H1 (cell line): ENCODE results near the gene NBAS. TPM values are rescaled to one million over a fixed set of nuclear protein-coding genes. Genes with fewer than 3 reads are reported as not detected.

Experiments used
- CTCF ChIA-PET: fragments of 300-600 bp; sonication (Branson Sonifier 250); formaldehyde crosslinking; loops from one replicate; lab custom pipeline; 2021; ENCODE audit not compliant: partially characterized antibody; lab: Charles Lee
- POLR2A ChIA-PET: fragments of 300-600 bp; sonication (Branson Sonifier 250); formaldehyde crosslinking; loops from one replicate; lab custom pipeline; 2021; ENCODE audit warnings: inconsistent platforms; ENCODE audit not compliant: partially characterized antibody; lab: Charles Lee
- DNase-seq, 2 experiments: peaks; one replicate each; pipeline versions ENCODE4 v3.0.0 to v3.0.0-alpha.2; 2010 to 2022; ENCODE audit warnings: low spot score in 2 of 2, low read depth in 1 of 2, mixed read lengths in 1 of 2
- FAIRE-seq: peaks from 2 replicates; lab custom pipeline; 2011; peaks lifted over from hg19 to GRCh38; lab: Jason Lieb, UNC
- H2AFZ ChIP-seq: 2 replicates; pipeline ENCODE4 v1.8.1; 2012; ENCODE audit warnings: low read length, inconsistent platforms
- H2AK5ac ChIP-seq: 2 replicates; pipeline ENCODE4 v1.6.1; 2013; ENCODE audit warnings: low read depth, low read length
- H2BK120ac ChIP-seq: replicated peaks from 2 replicates; pipeline ENCODE3; 2013; ENCODE audit warnings: low read depth, low read length, inconsistent platforms
- H2BK12ac ChIP-seq: 2 replicates; pipeline ENCODE4 v1.6.1; 2013; ENCODE audit warnings: low read depth, low read length
- H2BK15ac ChIP-seq: 2 replicates; pipeline ENCODE4 v1.6.1; 2013; ENCODE audit warnings: low read length
- H2BK20ac ChIP-seq: 2 replicates; pipeline ENCODE4 v1.6.1; 2013; ENCODE audit warnings: low read length
- H2BK5ac ChIP-seq: 2 replicates; pipeline ENCODE4 v1.6.1; 2013; ENCODE audit warnings: low read depth, low read length
- H3K14ac ChIP-seq: 2 replicates; pipeline ENCODE4 v1.6.1; 2013; ENCODE audit warnings: inconsistent platforms; ENCODE audit not compliant: insufficient read length
- H3K18ac ChIP-seq: 2 replicates; pipeline ENCODE4 v1.6.1; 2013; ENCODE audit warnings: low read length; ENCODE audit errors: extremely low read depth
- H3K23ac ChIP-seq: 2 replicates; pipeline ENCODE4 v1.6.1; 2013; ENCODE audit warnings: inconsistent platforms; ENCODE audit not compliant: insufficient read length
- H3K23me2 ChIP-seq: 2 replicates; pipeline ENCODE4 v1.6.1; 2013; ENCODE audit warnings: low read depth, low read length
- H3K27ac ChIP-seq: 2 replicates; pipeline ENCODE4 v1.6.1; 2011; ENCODE audit warnings: low read depth, low read length, inconsistent platforms
- H3K27me3 ChIP-seq, 4 experiments: replicated peaks in 1 of 4; 1 replicate in 1 of 4; 2 replicates in 3 of 4; pipeline versions ENCODE4 v1.6.1 to v1.8.1; 2011 to 2013; ENCODE audit warnings: low read length in 3 of 4, mild to moderate bottlenecking in 3 of 4, inconsistent platforms in 2 of 4, mixed read lengths in 2 of 4, moderate library complexity in 1 of 4; ENCODE audit not compliant: control insufficient read depth in 3 of 4, insufficient read depth in 3 of 4; ENCODE audit errors: extremely low read depth in 1 of 4
- H3K36me3 ChIP-seq, 4 experiments: 2 replicates each; pipeline versions ENCODE4 v1.6.1 to v1.8.1; 2011 to 2013; ENCODE audit warnings: mild to moderate bottlenecking in 4 of 4, low read length in 3 of 4, moderate library complexity in 2 of 4, control low read depth in 1 of 4, inconsistent platforms in 1 of 4; ENCODE audit not compliant: insufficient read depth in 4 of 4, control insufficient read depth in 2 of 4
- H3K4ac ChIP-seq: replicated peaks from 2 replicates; pipeline ENCODE3; 2013; ENCODE audit warnings: low read length, low read depth, mixed read lengths, inconsistent platforms; ENCODE audit not compliant: insufficient read length
- H3K4me1 ChIP-seq, 4 experiments: replicated peaks in 1 of 4; 1 replicate in 1 of 4; 2 replicates in 3 of 4; pipeline versions ENCODE4 v1.6.1 to v1.8.1; 2011 to 2013; ENCODE audit warnings: low read length in 3 of 4, inconsistent platforms in 2 of 4, mixed read lengths in 1 of 4; ENCODE audit not compliant: insufficient read depth in 4 of 4, control insufficient read depth in 3 of 4
- H3K4me2 ChIP-seq, 2 experiments: 2 replicates each; pipeline versions ENCODE4 v1.6.1 to v1.8.1; 2011 to 2013; ENCODE audit warnings: low read depth in 2 of 2, low read length in 2 of 2, control low read depth in 1 of 2, inconsistent platforms in 1 of 2, mild to moderate bottlenecking in 1 of 2; ENCODE audit not compliant: insufficient read depth in 1 of 2
- H3K4me3 ChIP-seq, 4 experiments: fragments of 200-600, 300-600 bp in 1 of 4; sonication (generic), shearing (Covaris generic), sonication (Bioruptor Twin) in 1 of 4; 2 replicates each; pipeline versions ENCODE4 v1.5.1 to v1.8.1; 2011 to 2016; ENCODE audit warnings: low read length in 4 of 4, low read depth in 3 of 4, control low read depth in 2 of 4, inconsistent platforms in 2 of 4, mild to moderate bottlenecking in 2 of 4, mixed read lengths in 1 of 4, moderate library complexity in 1 of 4; ENCODE audit not compliant: insufficient read depth in 2 of 4; ENCODE audit errors: extremely low read depth in 1 of 4
- H3K56ac ChIP-seq: replicated peaks from 2 replicates; pipeline ENCODE3; 2013; ENCODE audit warnings: low read depth, mild to moderate bottlenecking, mixed read lengths, low read length, inconsistent platforms; ENCODE audit not compliant: insufficient read length
- H3K79me1 ChIP-seq: 2 replicates; pipeline ENCODE4 v1.6.1; 2013; ENCODE audit warnings: low read depth, low read length, control low read depth
- H3K79me2 ChIP-seq, 2 experiments: 2 replicates each; pipeline versions ENCODE4 v1.6.1 to v1.8.1; 2012 to 2013; ENCODE audit warnings: low read length in 2 of 2, mild to moderate bottlenecking in 2 of 2, inconsistent platforms in 1 of 2; ENCODE audit not compliant: insufficient read depth in 2 of 2, control insufficient read depth in 1 of 2
- H3K9ac ChIP-seq, 4 experiments: replicated peaks in 1 of 4; 1 replicate in 1 of 4; 2 replicates in 3 of 4; pipeline versions ENCODE4 v1.6.1 to v1.8.1; 2011 to 2013; ENCODE audit warnings: low read depth in 3 of 4, low read length in 3 of 4, control low read depth in 2 of 4, mild to moderate bottlenecking in 2 of 4, moderate library complexity in 2 of 4, inconsistent platforms in 1 of 4; ENCODE audit errors: extremely low read depth in 1 of 4
- H3K9me3 ChIP-seq, 2 experiments: 2 replicates each; pipeline versions ENCODE4 v1.6.1 to v1.8.1; 2012 to 2013; ENCODE audit warnings: mild to moderate bottlenecking in 2 of 2, moderate library complexity in 2 of 2, control low read depth in 1 of 2, inconsistent platforms in 1 of 2, low read depth in 1 of 2, low read length in 1 of 2, mixed read lengths in 1 of 2; ENCODE audit not compliant: insufficient read depth in 2 of 2
- H4K20me1 ChIP-seq, 2 experiments: replicated peaks in 1 of 2; 2 replicates each; pipeline versions ENCODE3 to v1.8.1; 2011 to 2013; ENCODE audit warnings: inconsistent platforms in 2 of 2, low read length in 2 of 2, mild to moderate bottlenecking in 1 of 2; ENCODE audit not compliant: insufficient read depth in 2 of 2, control insufficient read depth in 1 of 2
- H4K5ac ChIP-seq: 2 replicates; pipeline ENCODE4 v1.6.1; 2013; ENCODE audit warnings: low read length, low read depth, mixed read lengths, inconsistent platforms; ENCODE audit not compliant: insufficient read length
- H4K8ac ChIP-seq: 2 replicates; pipeline ENCODE4 v1.8.0; 2013; ENCODE audit warnings: mild to moderate bottlenecking, moderate library complexity, low read length, inconsistent platforms; ENCODE audit not compliant: insufficient read depth; ENCODE audit errors: extremely low read depth
- H4K91ac ChIP-seq: replicated peaks from 2 replicates; pipeline ENCODE3; 2013; ENCODE audit warnings: low read length, mixed read lengths, inconsistent platforms; ENCODE audit not compliant: insufficient read length
- JUND ChIP-seq: IDR thresholded peaks from 2 replicates; pipeline ENCODE4 v1.6.1; 2011; ENCODE audit warnings: mild to moderate bottlenecking, improper control_type of control experiment, low read length
- KDM5A ChIP-seq: fragments of 200-600 bp; IDR thresholded peaks from 2 replicates; pipeline ENCODE4 v1.7.1; 2012; ENCODE audit warnings: mild to moderate bottlenecking, low read length, inconsistent platforms, mixed read lengths
- SAP30 ChIP-seq: fragments of 300-600 bp; sonication (generic); IDR thresholded peaks from 2 replicates; pipeline ENCODE4 v1.7.1; 2012; ENCODE audit warnings: low read length, moderate library complexity, mild to moderate bottlenecking, inconsistent platforms; ENCODE audit not compliant: insufficient read depth, insufficient replicate concordance
- SP1 ChIP-seq: IDR thresholded peaks from 2 replicates; pipeline ENCODE4 v1.6.1; 2011; ENCODE audit warnings: low read depth, low read length
- WGBS, 2 experiments: shearing (Covaris generic) in 1 of 2; methylation state at CpG; one replicate each; pipeline versions ENCODE4 v1.1.6 to v1.1.7; 2013 to 2015; ENCODE audit warnings: low lambda C conversion rate in 2 of 2, mixed read lengths in 2 of 2, inconsistent platforms in 1 of 2, low coverage in 1 of 2, missing lambda C conversion rate in 1 of 2; ENCODE audit not compliant: insufficient replicate concordance in 2 of 2, insufficient coverage in 1 of 2, insufficient read length in 1 of 2; ENCODE audit errors: extremely low coverage in 1 of 2, missing lambda C conversion rate in 1 of 2; 5-methylcytosine and 5-hydroxymethylcytosine counted together
- polyA plus RNA-seq, 7 experiments: library from polyadenylated mRNA; depleted of rRNA in 3 of 7; stranded (reverse) in 5 of 7; unstranded in 2 of 7; fragments of >200 nt in 5 of 7; fragments of 200-250 nt in 2 of 7; gene quantifications; 1 replicate in 5 of 7; 2 replicates in 1 of 7; 4 replicates in 1 of 7; pipeline versions ENCODE4 v1.2.1 to v1.2.3, GENCODE V29; 2011 to 2013; ENCODE audit warnings: missing spikeins in 2 of 7, mixed read lengths in 2 of 7
- total RNA-seq: library from RNA; stranded (reverse); fragmentation: NEBNext Ultra II Directional; extraction: Animal tissue kit (Norgen Biotek cat#: 25700); gene quantifications from 2 replicates; pipeline ENCODE4 v1.2.1, GENCODE V29; 2021

Gene NBAS
- total and polyA plus RNA-seq, 2 of the 8 experiments (the other 6 are each of a cell fraction or from before 2014, with no cell fraction given), result 19.6 to 34.8 TPM

DNA sequence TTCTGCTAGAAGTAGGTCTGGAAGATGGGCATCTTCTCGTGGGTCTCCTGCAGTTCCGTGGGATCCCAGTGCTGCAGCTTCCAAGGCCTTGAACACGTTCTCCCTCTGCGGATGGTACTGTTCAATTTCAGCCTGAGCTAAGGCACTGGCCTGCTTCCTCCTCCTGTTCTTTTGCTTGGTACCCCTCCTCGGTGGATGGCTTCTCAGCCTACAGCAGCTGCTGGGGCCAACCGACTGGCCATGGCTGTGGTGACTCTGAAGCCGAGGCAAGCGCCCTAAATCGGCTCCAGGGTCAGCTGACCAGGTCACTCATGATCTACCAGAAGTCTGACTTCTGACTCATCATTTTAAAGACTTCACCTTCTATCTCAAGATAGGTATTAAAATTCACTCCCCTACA lies 150.2 kb downstream of the NBAS start:
- FAIRE-seq, result no peak
- no peak for TF ChIP-seq SP1
- no peak for TF ChIP-seq SAP30
- no peak for TF ChIP-seq KDM5A
- TF ChIP-seq JUND, result no peak

More for the DNA sequence above, 150.2 kb downstream of the NBAS start:
- no peak overlapping the region for H2AFZ ChIP-seq
- H3K18ac ChIP-seq, result no peak overlapping the region
- no peak overlapping the region for H4K5ac ChIP-seq
- H4K8ac ChIP-seq, result no peak overlapping the region
- H3K36me3 ChIP-seq, result no peaks in the 10 kb centered on the region
- no peak overlapping the region for H2BK12ac ChIP-seq
- no peak overlapping the region for H3K9ac ChIP-seq
- H3K23me2 ChIP-seq, result no peaks in the 10 kb centered on the region
- no peak overlapping the region for H3K4me3 ChIP-seq
- H2BK5ac ChIP-seq, result no peak overlapping the region
- CTCF ChIA-PET, result interaction anchor here (1.3 kb wide), 1 partner anchor 167 kb away, joined by 4 read pairs; no protein-coding TSS in a partner anchor
- H3K27ac ChIP-seq, result no peak overlapping the region
- H3K9me3 ChIP-seq, result no peaks in the 10 kb centered on the region
- H2BK120ac ChIP-seq, result no peak overlapping the region
- no peak overlapping the region for H3K4me2 ChIP-seq
- H3K4me1 ChIP-seq, result no peaks in the 10 kb centered on the region
- H3K4ac ChIP-seq, result no peak overlapping the region
- H3K79me1 ChIP-seq, result no peaks in the 10 kb centered on the region
- 97% methylated on average over 9 of the region's 9 CpGs; no CpG with 5 or more reads in 1 of the 2 experiments for WGBS, 2 experiments
- H3K79me2 ChIP-seq, result no peaks in the 10 kb centered on the region
- no peak for DNase-seq
- H3K23ac ChIP-seq, result no peak overlapping the region
- H4K91ac ChIP-seq, result no peak overlapping the region
- no peak overlapping the region for H3K14ac ChIP-seq
- H4K20me1 ChIP-seq, result no peaks in the 10 kb centered on the region
- POLR2A ChIA-PET, result no interaction called here
- no peaks in the 10 kb centered on the region for H3K27me3 ChIP-seq
- H3K56ac ChIP-seq, result no peak overlapping the region
- no peak overlapping the region for H2BK20ac ChIP-seq
- no peak overlapping the region for H2BK15ac ChIP-seq
- no peak overlapping the region for H2AK5ac ChIP-seq
